DOHH2 (cell line): ENCODE measurements around the gene BEND5.

ENCODE experiments used
- CTCF ChIP-seq: fragments of 200-600 bp; sonication (generic); IDR thresholded peaks from one replicate; pipeline ENCODE4 v1.5.1; 2014; ENCODE audit warnings: antibody characterized with exemption, mild to moderate bottlenecking, low read depth, low read length; ENCODE audit not compliant: poor library complexity, severe bottlenecking
- EZH2phosphoT487 ChIP-seq: fragments of 200-600 bp; sonication (generic); IDR thresholded peaks from 2 replicates; pipeline ENCODE4 v1.6.1; 2017; ENCODE audit warnings: borderline replicate concordance, mild to moderate bottlenecking, antibody characterized with exemption, low read length, moderate library complexity, mixed read lengths

GRCh38 chr1:48792961-48793360 lies 16.3 kb upstream of the BEND5 start:
- TF ChIP-seq CTCF (no peak), EZH2phosphoT487 (no peak)
